ENCODE measurements around the gene CEP70.

- TF ChIP-seq CTCF (IDR thresholded peaks at IDR 0.05) (no peak), POLR2A (IDR thresholded peaks at IDR 0.05) (no peak)
These were observed 48.8 kb upstream of the CEP70 start for GRCh38 chr3:138642927-138643253.

Data from thyroid gland (tissue), 4 donors.